ENCODE measurements around the gene DNAH17. TPM values are rescaled to one million over a fixed set of nuclear protein-coding genes. Genes with fewer than 3 reads are reported as not detected.

The DNAH17 gene
- total RNA-seq, 1 experiment from 2014 or later = 0.13 TPM

DNA sequence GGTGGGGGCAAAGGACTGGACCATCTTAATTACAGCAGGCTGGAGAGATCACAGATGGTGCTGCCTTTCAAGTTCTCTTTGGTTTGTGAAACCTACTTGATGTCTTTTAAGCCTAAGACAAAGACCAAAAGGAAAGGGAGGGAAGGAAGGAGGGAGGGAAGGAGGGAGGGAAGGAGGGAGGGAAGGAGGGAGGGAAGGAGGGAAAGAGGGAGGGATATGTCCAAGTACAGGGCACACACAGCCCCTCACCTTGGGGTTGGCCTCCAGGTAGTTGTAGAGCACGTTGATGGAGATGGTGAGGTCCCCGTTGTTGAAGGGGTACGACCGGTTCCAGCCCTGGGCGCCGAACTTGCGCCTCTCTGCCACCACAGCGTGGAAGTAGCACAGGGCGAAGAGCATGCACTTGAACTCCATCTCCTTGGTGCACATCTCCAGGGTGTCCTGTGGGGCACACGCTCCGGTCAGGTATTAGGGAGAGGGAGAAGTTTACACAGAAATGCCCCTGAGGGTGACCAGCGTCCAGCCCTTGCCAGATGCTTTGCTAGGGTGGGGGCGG lies 143.3 kb downstream of the DNAH17 start:
- Histone ChIP-seq H2AFZ (ENCODE audit: low read length) (no peak overlapping the region), H3K4me2 (ENCODE audit: insufficient read depth, insufficient read length, low read length) (no peak overlapping the region), H2BK120ac (ENCODE audit: low read depth, low read length, poor library complexity, severe bottlenecking) (no peak overlapping the region), H3K56ac (ENCODE audit: insufficient read length, low read depth, low read length) (no peak overlapping the region), H4K5ac (ENCODE audit: insufficient read length, low read depth, low read length) (no peak overlapping the region), H3K14ac (ENCODE audit: insufficient read depth, low read length) (0 out of 2 replicates have a peak overlapping the region, but pooled peaks have one; percentile 4), H3K9ac (ENCODE audit: extremely low read depth, insufficient read length, low read length) (no peak overlapping the region), H4K20me1 (ENCODE audit: control insufficient read depth, insufficient read depth, insufficient read length) (no peaks in the 10 kb centered on the region), H4K8ac (replicated peaks; ENCODE audit: insufficient read length, low read depth, low read length) (no peak overlapping the region), H3K23ac (ENCODE audit: insufficient read length, low read depth, low read length) (no peak overlapping the region), H3K4me1 (ENCODE audit: insufficient read depth, low read length) (no peaks in the 10 kb centered on the region; the same call in none of the 2 replicates), H3K79me2 (ENCODE audit: insufficient read depth, low read length) (no peaks in the 10 kb centered on the region), H2BK20ac (ENCODE audit: low read depth, low read length, poor library complexity, severe bottlenecking) (no peak overlapping the region), H3K27ac (ENCODE audit: insufficient read length, low read depth, low read length) (no peak overlapping the region), H3K9me3 (ENCODE audit: control insufficient read depth, low read depth, low read length) (no peaks in the 10 kb centered on the region), H3K18ac (ENCODE audit: insufficient read length, low read depth, low read length) (no peak overlapping the region), H3T11ph (ENCODE audit: low read length) (no peak overlapping the region), H2AK5ac (ENCODE audit: insufficient read length, low read length) (no peak overlapping the region), H2BK12ac (ENCODE audit: insufficient read length, low read depth, low read length) (no peak overlapping the region), H4K91ac (ENCODE audit: insufficient read length, low read depth, low read length) (no peak overlapping the region), H2BK15ac (ENCODE audit: low read depth, low read length) (no peak overlapping the region), H3K79me1 (ENCODE audit: insufficient read depth, low read depth, low read length, poor library complexity, severe bottlenecking) (no peaks in the 10 kb centered on the region), H3K23me2 (ENCODE audit: insufficient read length, low read depth, low read length, poor library complexity, severe bottlenecking) (no peaks in the 10 kb centered on the region), H2BK5ac (ENCODE audit: insufficient read length, low read length) (no peak overlapping the region), H3K27me3 (ENCODE audit: insufficient read depth, low read length) (no peaks in the 10 kb centered on the region), H3K4ac (ENCODE audit: low read depth, low read length) (no peak overlapping the region)
- peaks cover 17 to 30% of the 10 kb centered on the region in 2 experiments for H3K4me1 Mint-ChIP-seq
- TF ChIP-seq, protein P1, sequence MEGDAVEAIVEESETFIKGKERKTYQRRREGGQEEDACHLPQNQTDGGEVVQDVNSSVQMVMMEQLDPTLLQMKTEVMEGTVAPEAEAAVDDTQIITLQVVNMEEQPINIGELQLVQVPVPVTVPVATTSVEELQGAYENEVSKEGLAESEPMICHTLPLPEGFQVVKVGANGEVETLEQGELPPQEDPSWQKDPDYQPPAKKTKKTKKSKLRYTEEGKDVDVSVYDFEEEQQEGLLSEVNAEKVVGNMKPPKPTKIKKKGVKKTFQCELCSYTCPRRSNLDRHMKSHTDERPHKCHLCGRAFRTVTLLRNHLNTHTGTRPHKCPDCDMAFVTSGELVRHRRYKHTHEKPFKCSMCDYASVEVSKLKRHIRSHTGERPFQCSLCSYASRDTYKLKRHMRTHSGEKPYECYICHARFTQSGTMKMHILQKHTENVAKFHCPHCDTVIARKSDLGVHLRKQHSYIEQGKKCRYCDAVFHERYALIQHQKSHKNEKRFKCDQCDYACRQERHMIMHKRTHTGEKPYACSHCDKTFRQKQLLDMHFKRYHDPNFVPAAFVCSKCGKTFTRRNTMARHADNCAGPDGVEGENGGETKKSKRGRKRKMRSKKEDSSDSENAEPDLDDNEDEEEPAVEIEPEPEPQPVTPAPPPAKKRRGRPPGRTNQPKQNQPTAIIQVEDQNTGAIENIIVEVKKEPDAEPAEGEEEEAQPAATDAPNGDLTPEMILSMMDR (conservative IDR thresholded peaks at IDR 0.05) = no peak
- peaks cover 5 to 13% (median 7%) of the 10 kb centered on the region in 3 experiments; a peak in 6 of 7 replicates for H3K36me3 Mint-ChIP-seq (ENCODE audit: insufficient read depth in 1 of 3, low read depth in 3 of 3)
- no peak overlapping the region for H3K4me3 Mint-ChIP-seq
- peaks cover 7% of the 10 kb centered on the region for H3K27me3 Mint-ChIP-seq (ENCODE audit: low read depth)
- H3K27ac Mint-ChIP-seq = peak overlapping the region in 1 of 3 experiments; percentile 50; a peak in 1 of 7 replicates
- DNase-seq = no peak
- H3K9me3 Mint-ChIP-seq = peaks cover 8% of the 10 kb centered on the region in 2 experiments; a peak in 4 of 5 replicates
- WGBS (ENCODE audit: extremely low coverage, insufficient read length, low lambda C conversion rate) = no CpG with 5 or more reads among the region's 13 CpGs

Measured in H9 (cell line).